GM10248 (cell line): ENCODE measurements around the gene HSPG2.

Source experiments
- CTCF ChIA-PET: fragments of 300-600 bp; sonication (Branson Sonifier 250); formaldehyde crosslinking; extraction: SDS; loops from one replicate; lab custom pipeline; 2021; ENCODE audit warnings: antibody characterized with exemption; lab: Yijun Ruan, JAX
- POLR2A ChIA-PET: fragments of 350-650 bp; sonication (Branson Sonifier 250); formaldehyde crosslinking; extraction: SDS; loops from one replicate; lab custom pipeline; 2020; ENCODE audit warnings: antibody characterized with exemption; lab: Yijun Ruan, JAX
- DNase-seq: peaks from one replicate; pipeline ENCODE4 v3.0.0; 2012; ENCODE audit errors: extremely low spot score
- CTCF ChIP-seq: IDR thresholded peaks from 2 replicates; pipeline ENCODE4 v1.5.1; 2012; ENCODE audit warnings: mild to moderate bottlenecking, low read depth; ENCODE audit errors: extremely low read depth, missing control alignments, control extremely low read depth

The HSPG2 gene

GRCh38 chr1:21836729-21837128, 100.4 kb downstream of the HSPG2 start:
- no peak for DNase-seq
- no peak for TF ChIP-seq CTCF
- ChIA-PET CTCF (no interaction called here), POLR2A (no interaction called here)

- ChIA-PET CTCF (no interaction called here), POLR2A (no interaction called here)
- TF ChIP-seq CTCF, result no peak
- no peak for DNase-seq
Measured at GRCh38 chr1:21836010-21836409, 101.1 kb downstream of the HSPG2 start.

DNA sequence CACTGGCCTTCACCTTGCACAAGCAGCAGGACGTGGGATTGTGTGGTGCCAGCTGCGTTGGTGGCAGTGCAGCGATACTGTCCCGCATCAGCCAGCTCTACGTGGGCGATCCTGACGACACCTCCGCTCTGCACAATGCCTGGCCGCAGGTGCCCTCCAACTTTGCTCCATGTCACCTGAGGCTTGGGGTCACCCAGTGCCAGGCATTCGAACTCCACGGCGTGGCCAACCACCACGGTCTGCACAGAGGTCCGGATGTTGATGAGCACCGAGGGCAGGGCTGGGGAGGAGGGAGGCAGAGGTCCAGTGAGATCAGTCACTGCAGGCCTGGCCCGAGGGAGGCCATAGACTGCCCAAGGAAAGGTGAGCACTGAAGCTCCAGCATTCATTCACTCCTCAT, 102.4 kb downstream of the HSPG2 start:
- DNase-seq, result no peak
- no peak for TF ChIP-seq CTCF
- POLR2A ChIA-PET, result no interaction called here
- CTCF ChIA-PET, result no interaction called here

DNA sequence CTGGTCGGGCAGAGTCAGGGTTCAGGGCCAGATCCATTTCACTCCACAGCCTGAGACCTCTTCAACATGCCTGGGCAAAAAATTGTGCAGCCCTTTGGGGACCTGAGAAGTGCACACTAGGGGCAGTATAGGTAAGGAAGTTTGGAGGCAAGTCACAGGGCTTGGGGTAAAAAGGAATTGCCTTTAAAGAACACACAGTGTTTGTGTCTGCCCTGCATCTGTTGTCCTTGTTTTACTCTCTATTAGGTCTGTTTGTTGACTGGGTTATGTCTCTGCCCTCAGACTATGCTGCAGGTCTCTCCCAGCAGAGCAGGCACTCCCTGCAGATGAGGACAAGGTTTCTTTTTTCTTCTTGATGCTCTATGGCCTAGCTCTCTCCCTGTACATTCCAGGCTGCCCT, 103.0 kb downstream of the HSPG2 start:
- ChIA-PET CTCF (no interaction called here), POLR2A (no interaction called here)
- no peak for DNase-seq
- TF ChIP-seq CTCF, result no peak

DNA sequence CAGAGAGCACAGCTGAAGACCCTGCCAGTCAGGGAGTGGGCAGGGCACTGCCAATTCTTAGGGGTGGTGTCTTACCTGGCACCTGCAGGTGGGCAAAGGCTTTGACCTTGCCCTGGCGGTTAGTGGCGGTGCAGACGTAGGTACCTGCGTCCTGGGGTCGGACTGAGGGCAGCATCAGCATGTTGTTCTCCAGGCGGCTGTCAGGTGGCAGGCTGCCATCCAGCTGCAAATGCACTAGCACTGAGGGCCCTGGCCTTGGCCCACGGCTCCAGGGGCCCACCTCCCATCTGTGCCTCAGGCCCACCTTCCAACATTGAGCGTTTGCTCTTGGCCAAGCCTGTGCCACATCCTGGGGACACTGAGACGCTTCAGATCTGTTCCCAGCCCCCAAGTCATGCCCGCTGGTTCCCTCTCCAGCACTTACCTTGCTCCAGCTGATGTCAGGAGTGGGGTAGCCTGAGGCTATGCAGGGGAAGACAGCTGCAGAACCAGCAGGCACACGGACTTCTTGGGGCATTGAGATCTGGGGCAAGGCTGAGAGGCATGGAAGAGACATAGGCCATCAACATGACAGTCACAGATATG, 103.6 kb downstream of the HSPG2 start:
- no peak for DNase-seq
- no peak for TF ChIP-seq CTCF
- POLR2A ChIA-PET, result no interaction called here
- CTCF ChIA-PET, result no interaction called here

GRCh38 chr1:21831454-21831970, 105.6 kb downstream of the HSPG2 start:
- POLR2A ChIA-PET, result no interaction called here
- TF ChIP-seq CTCF, result no peak
- no peak for DNase-seq

More at GRCh38 chr1:21831454-21831970, 105.6 kb downstream of the HSPG2 start:
- CTCF ChIA-PET, result no interaction called here
